K562 (cell line): ENCODE data around the gene SDR42E2. TPM values are rescaled to one million over a fixed set of nuclear protein-coding genes. Genes with fewer than 3 reads are reported as not detected.
A peak's percentile ranks its signal among the peaks of the same experiment; 100 is the strongest.

Source experiments
- ATAC-seq: fragments of 200-7000 bp; cut with Tn5 transposase; 3 replicates; pipeline ENCODE4 v1.9.1; 2020; ENCODE audit warnings: moderate library complexity
- BruUV-seq: library from RNA; stranded (reverse); fragments of 400-500 nt; replicated peaks from 2 replicates; lab custom pipeline; 2021; lab: Mats Ljungman, UMichigan
- CTCF ChIA-PET: fragments of 300-600 bp; formaldehyde crosslinking; extraction: SDS; loops from one replicate; lab custom pipeline; 2021; ENCODE audit warnings: low intra/inter-chr PET ratio; lab: Yijun Ruan, JAX
- POLR2A ChIA-PET: fragments of 300-600, 350-650 bp; sonication (Branson Sonifier 250); formaldehyde crosslinking; extraction: SDS; loops from one replicate; lab custom pipeline; 2021; ENCODE audit warnings: antibody characterized with exemption, inconsistent platforms; lab: Yijun Ruan, JAX
- DNase-seq, 4 experiments: peaks; one replicate each; pipeline versions ENCODE4 v3.0.0 to v3.0.0-alpha.2; 2011 to 2018; ENCODE audit warnings: low spot score in 3 of 4, mixed read lengths in 3 of 4; ENCODE audit errors: extremely low read depth in 1 of 4
- FAIRE-seq: peaks from 2 replicates; lab custom pipeline; 2011; peaks lifted over from hg19 to GRCh38; lab: Jason Lieb, UNC
- H2AFZ ChIP-seq: 2 replicates; pipeline ENCODE4 v1.6.0; 2011; ENCODE audit warnings: low read depth, low read length, control low read depth, inconsistent platforms
- H3K27ac ChIP-seq: fragments of 200-600 bp; 3 replicates; pipeline ENCODE4 v1.8.0; 2011; ENCODE audit warnings: low read depth, mild to moderate bottlenecking, control low read depth, inconsistent platforms, low read length, moderate library complexity, mixed read lengths; ENCODE audit errors: extremely low read depth
- H3K27me3 ChIP-seq, 2 experiments: fragments of 300-600 bp in 1 of 2; 2 replicates in 1 of 2; 3 replicates in 1 of 2; pipeline versions ENCODE4 v1.6.0 to v1.8.0; 2011; ENCODE audit warnings: inconsistent platforms in 2 of 2, low read length in 2 of 2, mild to moderate bottlenecking in 1 of 2, mixed read lengths in 1 of 2, moderate library complexity in 1 of 2; ENCODE audit not compliant: control insufficient read depth in 2 of 2, insufficient read depth in 2 of 2
- H3K36me3 ChIP-seq: fragments of 300-600 bp; 3 replicates; pipeline ENCODE4 v1.8.0; 2011; ENCODE audit warnings: mild to moderate bottlenecking, low read length, inconsistent platforms; ENCODE audit not compliant: control insufficient read depth, insufficient read depth
- H3K4me1 ChIP-seq, 2 experiments: fragments of 200-600 bp in 1 of 2; replicated peaks in 1 of 2; 2 replicates in 1 of 2; 3 replicates in 1 of 2; pipeline versions ENCODE4 v1.5.1 to v1.8.0; 2011; ENCODE audit warnings: inconsistent platforms in 2 of 2, low read length in 2 of 2, mild to moderate bottlenecking in 1 of 2, mixed read lengths in 1 of 2, moderate library complexity in 1 of 2; ENCODE audit not compliant: control insufficient read depth in 2 of 2, insufficient read depth in 2 of 2
- H3K4me2 ChIP-seq: 2 replicates; pipeline ENCODE4 v1.6.1; 2011; ENCODE audit warnings: low read length, control low read depth, inconsistent platforms, mixed read lengths; ENCODE audit not compliant: insufficient read depth
- H3K4me3 ChIP-seq: fragments of 200-600 bp; sonication (generic), shearing (Covaris generic); 2 replicates; pipeline ENCODE4 v1.5.1; 2016; ENCODE audit warnings: control low read depth, inconsistent platforms
- H3K79me2 ChIP-seq: fragments of 200-600 bp; 3 replicates; pipeline ENCODE4 v1.8.0; 2011; ENCODE audit warnings: low read length, inconsistent platforms; ENCODE audit not compliant: control insufficient read depth, insufficient read depth
- H3K9ac ChIP-seq, 2 experiments: 2 replicates each; pipeline versions ENCODE4 v1.6.0 to v1.6.1; 2011; ENCODE audit warnings: low read depth in 2 of 2, low read length in 2 of 2, control low read depth in 1 of 2, inconsistent platforms in 1 of 2, mild to moderate bottlenecking in 1 of 2, mixed read lengths in 1 of 2; ENCODE audit not compliant: insufficient read depth in 1 of 2
- H3K9me1 ChIP-seq: one replicate; pipeline ENCODE4 v1.6.0; 2011; ENCODE audit warnings: inconsistent platforms, mild to moderate bottlenecking, low read length, moderate library complexity; ENCODE audit not compliant: control insufficient read depth, insufficient read depth
- H3K9me3 ChIP-seq: replicated peaks from 2 replicates; pipeline ENCODE4 v1.5.1; 2011; ENCODE audit warnings: low read depth, low read length, inconsistent platforms; ENCODE audit not compliant: control insufficient read depth, insufficient read depth
- H4K20me1 ChIP-seq: replicated peaks from 2 replicates; pipeline ENCODE4 v1.6.1; 2011; ENCODE audit warnings: low read length, inconsistent platforms, mixed read lengths; ENCODE audit not compliant: control insufficient read depth, insufficient read depth
- BCOR ChIP-seq: fragments of 450-650 bp; IDR thresholded peaks from 2 replicates; pipeline ENCODE4 v1.6.1; 2016
- ILF3 ChIP-seq: fragments of 450-650 bp; IDR thresholded peaks from 2 replicates; pipeline ENCODE4 v1.6.1; 2018; ENCODE audit warnings: antibody characterized with exemption, mild to moderate bottlenecking, moderate library complexity, borderline replicate concordance
- RBM22 ChIP-seq: fragments of 200-400 bp; formaldehyde crosslinking; IDR thresholded peaks from 2 replicates; pipeline ENCODE4 v1.6.1; 2018; ENCODE audit warnings: low read length, low read depth; ENCODE audit not compliant: poor library complexity, severe bottlenecking
- RFX1 ChIP-seq: fragments of 450-650 bp; IDR thresholded peaks from 2 replicates; pipeline ENCODE4 v1.6.1; 2016; ENCODE audit warnings: mild to moderate bottlenecking, moderate library complexity
- SREBF2 ChIP-seq: sonication (generic); formaldehyde crosslinking; IDR thresholded peaks from 2 replicates; pipeline ENCODE4 v1.4.0; 2020; ENCODE audit warnings: mild to moderate bottlenecking, missing genetic modification reagents
- ZHX1 ChIP-seq: fragments of 150-350 bp; conservative IDR thresholded peaks from 2 replicates; pipeline ENCODE4 v1.6.1; 2014; ENCODE audit warnings: low read length
- ZNF121 ChIP-seq: sonication (generic); formaldehyde crosslinking; conservative IDR thresholded peaks from 2 replicates; pipeline ENCODE4 v1.8.0; 2022; ENCODE audit warnings: missing genetic modification reagents
- ZNF3 ChIP-seq: fragments of 250-450 bp; sonication (Bioruptor Pico); IDR thresholded peaks from 2 replicates; pipeline ENCODE4 v1.5.0; 2021; ENCODE audit warnings: mild to moderate bottlenecking, moderate library complexity
- WGBS: fragments of 100-300 bp; shearing (Covaris generic); methylation state at CpG from one replicate; pipeline ENCODE4 v1.1.6; 2016; ENCODE audit warnings: low coverage, mixed read lengths; ENCODE audit not compliant: insufficient coverage; ENCODE audit errors: missing lambda C conversion rate; 5-methylcytosine and 5-hydroxymethylcytosine counted together
- in situ Hi-C: fragments of 300-500 bp; cut with MboI; formaldehyde crosslinking; loops from 4 replicates; pipeline ENCODE4 v1.15.0; 2018; ENCODE audit warnings: inconsistent platforms, mixed read lengths
- intact Hi-C: fragments of 100-400 bp; cut with micrococcal nuclease; formaldehyde crosslinking; loops from 2 replicates; pipeline ENCODE4 v1.14.2; 2022
- polyA plus RNA-seq, 8 experiments: library from polyadenylated mRNA; depleted of rRNA in 4 of 8; stranded (reverse) in 5 of 8; unstranded in 3 of 8; fragments of >200 nt; fragmentation: Nextera tagmentation in 2 of 8; fragmentation: Illumina TruSeq in 1 of 8; extraction: Ambion mirVana in 2 of 8; extraction: Trizol in 1 of 8; gene quantifications; 2 replicates each; pipeline versions ENCODE4 v1.2.1 to v1.2.3, GENCODE V29; 2011 to 2014; ENCODE audit warnings: inconsistent platforms in 1 of 8, missing spikeins in 1 of 8
- total RNA-seq, 7 experiments: library from RNA; depleted of rRNA in 6 of 7; stranded (reverse); fragments of >200 nt in 6 of 7; fragmentation: Illumina TruSeq in 2 of 7; extraction: Trizol in 2 of 7; gene quantifications; 2 replicates each; pipeline versions ENCODE4 v1.2.1 to v1.2.3, GENCODE V29; 2011 to 2021; ENCODE audit warnings: low replicate concordance in 1 of 7

Gene SDR42E2
- total and polyA plus RNA-seq, 9 of the 15 experiments (the other 6 are each of a cell fraction or from before 2014, with no cell fraction given) = 0.03 to 0.07 (median 0.04) TPM; not detected in 4

DNA sequence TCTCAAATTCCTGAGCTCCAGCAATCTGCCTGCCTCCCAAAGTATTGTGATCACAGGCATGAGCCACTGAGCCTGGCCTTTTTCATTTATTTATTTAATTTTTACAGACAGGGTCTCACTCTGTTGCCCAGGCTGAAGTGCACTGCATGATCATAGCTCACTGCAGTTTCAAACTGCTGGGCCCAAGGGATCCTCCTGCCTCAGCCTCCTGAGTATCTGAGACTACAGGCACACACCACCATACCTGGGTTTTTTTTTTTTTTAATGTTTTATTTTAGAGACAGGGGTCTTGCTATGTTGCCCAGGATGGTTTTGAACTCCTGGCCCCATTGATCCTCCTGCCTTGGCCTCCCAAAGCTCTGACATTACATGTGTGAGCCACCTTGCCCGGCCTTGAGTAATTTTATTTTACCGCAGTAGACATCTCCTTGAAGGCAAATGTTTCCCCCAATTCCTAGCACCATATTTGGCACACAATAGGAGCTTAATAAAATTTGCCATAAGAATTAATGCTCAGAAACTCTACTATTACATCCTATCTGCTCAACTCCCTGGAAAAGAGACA lies 41.9 kb downstream of the SDR42E2 start:
- no peak for ATAC-seq
- H3K79me2 ChIP-seq = peaks cover 31% of the 10 kb centered on the region
- H3K9me1 ChIP-seq = no peaks in the 10 kb centered on the region
- H4K20me1 ChIP-seq = no peaks in the 10 kb centered on the region
- H3K36me3 ChIP-seq = peaks cover under 1% of the 10 kb centered on the region; the same call in 2 of the 3 replicates
- H3K4me3 ChIP-seq = no peak overlapping the region
- CTCF ChIA-PET = no interaction called here
- in situ Hi-C loops (no loop called here), intact Hi-C loops (no loop called here)
- BruUV-seq = no TSS peak
- no peak overlapping the region for H3K27ac ChIP-seq
- H3K9me3 ChIP-seq = no peaks in the 10 kb centered on the region; the same call in 1 of the 2 replicates
- 100% methylated on average over 2 of the region's 2 CpGs for WGBS
- H3K9ac ChIP-seq = no peak overlapping the region
- H2AFZ ChIP-seq = no peak overlapping the region
- H3K4me2 ChIP-seq = no peak overlapping the region
- DNase-seq = no peak
- POLR2A ChIA-PET = interaction anchor here (0.6 to 1.4 kb wide), 2 partner anchors 94 to 103 kb away, joined by 3 to 5 read pairs; no protein-coding TSS in a partner anchor
- FAIRE-seq = no peak
- no peaks in the 10 kb centered on the region for H3K27me3 ChIP-seq
- peaks cover 13 to 27% of the 10 kb centered on the region in 2 experiments; a peak in 4 of 5 replicates for H3K4me1 ChIP-seq
- TF ChIP-seq ZHX1 = no peak
- no peak for TF ChIP-seq SREBF2 (CRISPR knock-in tag)
- TF ChIP-seq RFX1 = no peak
- no peak for TF ChIP-seq RBM22
- no peak for TF ChIP-seq ILF3
- TF ChIP-seq BCOR = peak; percentile 53; the same call in 1 of the 2 replicates
- no peak for TF ChIP-seq ZNF3
- peak; percentile 83 for TF ChIP-seq ZNF121 (CRISPR knock-in tag)
- TF ChIP-seq, all 486 proteins: peak for 2
